ENCODE data around the gene MRM3. TPM values are rescaled to one million over a fixed set of nuclear protein-coding genes. Genes with fewer than 3 reads are reported as not detected.
"Not testable (repeated sequence)": the region's sequence is repeated elsewhere in the genome, so short reads cannot be mapped to it uniquely, and the experiment has no call there.

The MRM3 gene
- total RNA-seq, 1 experiment from 2014 or later = 26.0 TPM

- DNase-seq (ENCODE audit: low spot score) = no peak
Measured at GRCh38 chr17:753418-753817, 28.7 kb upstream of the MRM3 start.

GRCh38 chr17:755319-755961 is 26.7 kb upstream of the MRM3 start:
- DNase-seq (ENCODE audit: low spot score) = not testable (repeated sequence)

- not testable (repeated sequence) for DNase-seq (ENCODE audit: low spot score)
Measured at GRCh38 chr17:756010-756567, 26.1 kb upstream of the MRM3 start.

GRCh38 chr17:759964-760363 is 22.2 kb upstream of the MRM3 start:
- DNase-seq (ENCODE audit: low spot score) = no peak

GRCh38 chr17:760371-760770 is 21.8 kb upstream of the MRM3 start:
- no peak for DNase-seq (ENCODE audit: low spot score)

GRCh38 chr17:767076-767475 is 15.1 kb upstream of the MRM3 start:
- no peak for DNase-seq (ENCODE audit: low spot score)

- DNase-seq (ENCODE audit: low spot score) = no peak
Measured at GRCh38 chr17:773016-773415, 9.1 kb upstream of the MRM3 start.

- DNase-seq (ENCODE audit: low spot score) = no peak
Measured at GRCh38 chr17:773467-774312, 8.5 kb upstream of the MRM3 start.

GRCh38 chr17:774313-774584 is 7.9 kb upstream of the MRM3 start:
- DNase-seq (ENCODE audit: low spot score) = no peak

GRCh38 chr17:778096-778495 is 4.1 kb upstream of the MRM3 start:
- DNase-seq (ENCODE audit: low spot score) = no peak

- no peak for DNase-seq (ENCODE audit: low spot score)
Measured at GRCh38 chr17:784143-784542, 2.0 kb downstream of the MRM3 start.

- not testable (repeated sequence) for DNase-seq (ENCODE audit: low spot score)
Measured at GRCh38 chr17:785901-786300, 3.7 kb downstream of the MRM3 start.

GRCh38 chr17:787641-788221 is 5.6 kb downstream of the MRM3 start:
- no peak for DNase-seq (ENCODE audit: low spot score)

- no peak for DNase-seq (ENCODE audit: low spot score)
Measured at GRCh38 chr17:788551-788950, 6.4 kb downstream of the MRM3 start.

GRCh38 chr17:789160-789840 is 7.1 kb downstream of the MRM3 start:
- DNase-seq (ENCODE audit: low spot score) = no peak

- not testable (repeated sequence) for DNase-seq (ENCODE audit: low spot score)
Measured at GRCh38 chr17:789931-790873, 8.0 kb downstream of the MRM3 start.

- not testable (repeated sequence) for DNase-seq (ENCODE audit: low spot score)
Measured at GRCh38 chr17:790874-791247, 8.7 kb downstream of the MRM3 start.

GRCh38 chr17:791829-792228 is 9.7 kb downstream of the MRM3 start:
- DNase-seq (ENCODE audit: low spot score) = no peak

GRCh38 chr17:792277-792676 is 10.1 kb downstream of the MRM3 start:
- DNase-seq (ENCODE audit: low spot score) = no peak

- DNase-seq (ENCODE audit: low spot score) = peak; percentile 66
Measured at GRCh38 chr17:794876-795275, 12.7 kb downstream of the MRM3 start.

GRCh38 chr17:795276-795675 is 13.1 kb downstream of the MRM3 start:
- DNase-seq (ENCODE audit: low spot score) = no peak

All from HT-29 (cell line).